HG03342 (cell line): Measurements from ENCODE around the gene NKD1.
"Not testable (repeated sequence)": the region's sequence is repeated elsewhere in the genome, so short reads cannot be mapped to it uniquely, and the experiment has no call there.

ENCODE experiments used
- ATAC-seq: cut with Tn5 transposase; IDR thresholded peaks from one replicate; pipeline ENCODE4 v1.9.1; 2021; ENCODE audit warnings: mild to moderate bottlenecking, moderate library complexity; ENCODE audit not compliant: unreplicated experiment

NKD1 gene

DNA sequence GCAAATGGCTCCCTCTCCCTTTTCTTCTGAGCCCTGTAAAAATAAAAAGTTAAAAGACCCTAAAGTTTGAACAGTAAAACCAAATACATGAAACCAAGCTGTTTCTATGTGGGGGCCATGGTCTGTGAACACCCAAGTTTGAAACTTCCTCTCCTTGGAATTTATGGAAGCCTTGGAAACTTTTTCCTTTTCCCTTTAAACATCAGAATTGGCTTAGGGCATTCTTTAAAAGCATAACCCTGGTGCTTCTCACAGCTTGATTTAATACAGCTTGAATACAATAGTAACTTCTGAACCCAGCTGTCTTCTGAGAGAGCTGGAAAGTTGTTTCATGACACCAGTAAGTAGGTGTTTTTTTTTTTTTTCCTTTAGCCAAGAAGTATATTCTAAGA, 26.5 kb downstream of the NKD1 start:
- ATAC-seq = no peak

DNA sequence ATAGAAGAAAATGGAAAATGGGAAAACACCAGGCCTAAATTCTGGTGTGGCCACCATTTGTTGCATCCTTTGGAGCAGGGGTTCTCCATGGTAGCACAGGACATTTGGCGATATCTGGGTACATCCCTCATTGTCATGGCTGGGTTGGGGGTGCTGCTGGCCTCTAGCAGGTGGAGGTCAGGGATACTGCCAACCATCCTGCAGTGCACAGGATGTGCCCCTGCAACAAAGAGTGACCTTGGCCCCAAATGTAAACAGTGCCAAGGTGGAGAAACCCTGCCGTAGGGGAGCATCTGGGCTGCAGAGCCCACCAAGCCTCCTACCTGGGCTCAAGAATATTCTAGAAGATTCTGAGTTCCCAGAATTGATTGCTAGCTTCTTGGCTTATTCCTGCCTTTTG, 27.5 kb downstream of the NKD1 start:
- no peak for ATAC-seq

- no peak for ATAC-seq
These were observed 28.4 kb downstream of the NKD1 start for GRCh38 chr16:50576403-50577113.

- no peak for ATAC-seq
These were observed 29.9 kb downstream of the NKD1 start for GRCh38 chr16:50578137-50578536.

DNA sequence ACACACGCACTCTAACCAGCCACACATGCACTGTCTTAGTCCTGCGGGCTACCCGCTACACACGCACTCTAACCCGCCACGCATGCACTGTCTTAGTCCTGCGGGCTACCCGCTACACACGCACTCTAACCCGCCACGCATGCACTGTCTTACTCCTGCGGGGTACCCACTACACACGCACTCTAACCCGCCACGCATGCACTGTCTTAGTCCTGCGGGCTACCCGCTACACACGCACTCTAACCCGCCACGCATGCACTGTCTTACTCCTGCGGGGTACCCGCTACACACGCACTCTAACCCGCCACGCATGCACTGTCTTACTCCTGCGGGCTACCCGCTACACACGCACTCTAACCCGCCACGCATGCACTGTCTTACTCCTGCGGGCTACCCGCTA, 31.2 kb downstream of the NKD1 start:
- not testable (repeated sequence) for ATAC-seq

DNA sequence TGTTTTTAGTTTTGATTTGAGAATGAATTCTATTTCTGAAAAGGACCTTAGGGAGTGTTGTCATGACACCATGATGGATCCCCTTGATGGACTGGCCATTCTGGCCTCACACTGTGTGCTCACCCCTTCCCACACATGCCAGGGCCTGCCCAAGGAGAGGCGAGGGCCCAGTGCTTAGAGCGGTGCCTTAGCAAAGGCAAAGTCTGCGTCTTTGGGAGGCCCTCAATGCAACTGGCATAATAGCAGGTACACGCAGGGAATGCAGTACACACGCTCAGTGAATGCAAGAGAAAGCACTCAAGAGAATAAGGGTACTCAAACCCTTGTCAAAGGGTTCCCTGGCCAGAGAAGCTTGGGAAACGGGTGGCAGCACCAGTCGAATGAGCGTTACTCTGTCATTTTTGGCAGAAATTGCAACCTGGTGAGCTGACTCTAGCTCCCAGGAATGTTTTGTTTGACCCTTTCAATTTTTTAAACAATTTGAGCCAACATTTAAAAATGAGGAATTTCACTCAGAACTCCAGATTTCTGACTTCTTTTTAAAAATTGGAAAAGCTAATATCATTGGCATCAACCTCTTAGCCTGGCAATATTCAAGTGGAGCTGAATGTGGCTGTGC, 32.1 kb downstream of the NKD1 start:
- no peak for ATAC-seq

DNA sequence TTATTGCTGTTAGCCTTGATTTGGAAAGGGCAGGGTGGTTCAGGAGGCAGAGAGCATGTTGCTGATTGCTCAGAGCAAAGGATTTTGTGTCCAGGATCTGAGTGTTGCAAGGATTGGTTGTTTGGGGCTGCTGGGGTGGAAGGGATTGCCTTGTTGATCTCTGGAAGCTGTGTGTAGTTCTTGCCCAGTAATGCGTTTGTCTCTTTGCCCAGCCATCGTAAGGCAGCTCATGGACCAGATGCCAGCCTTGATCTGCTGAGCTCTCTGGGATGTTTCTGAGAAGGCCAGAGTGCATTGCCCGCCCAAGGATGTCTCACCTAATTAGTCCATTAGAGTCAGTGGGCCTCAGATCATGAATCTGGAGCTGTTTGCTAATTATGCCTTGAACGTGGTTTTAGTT, 33.6 kb downstream of the NKD1 start:
- no peak for ATAC-seq

- ATAC-seq = no peak
These were observed 35.0 kb downstream of the NKD1 start for GRCh38 chr16:50583211-50583610.

- ATAC-seq = no peak
These were observed 36.0 kb downstream of the NKD1 start for GRCh38 chr16:50584033-50584722.

- no peak for ATAC-seq
These were observed 37.2 kb downstream of the NKD1 start for GRCh38 chr16:50585331-50585776.

GRCh38 chr16:50587543-50587942, 39.3 kb downstream of the NKD1 start:
- no peak for ATAC-seq

DNA sequence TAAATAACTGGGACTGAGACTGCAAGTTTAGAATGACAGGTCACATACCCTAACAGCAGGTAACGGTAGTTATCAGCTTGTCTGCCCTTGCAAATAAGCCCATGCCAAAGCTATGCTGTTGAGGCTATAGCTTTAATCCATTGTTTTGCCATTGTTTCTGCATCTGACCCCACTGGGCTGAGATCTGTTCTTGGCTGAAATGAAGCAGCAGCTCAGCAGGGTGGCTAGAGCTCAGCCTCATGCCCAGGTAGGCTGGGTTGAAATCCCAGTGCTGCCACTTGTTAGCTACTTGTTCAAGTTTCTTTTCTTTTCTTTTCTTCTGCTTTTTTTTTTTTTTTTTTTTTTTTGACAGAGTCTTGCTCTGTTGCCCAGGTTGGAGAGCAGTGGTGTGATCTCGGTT, 40.1 kb downstream of the NKD1 start:
- no peak for ATAC-seq

DNA sequence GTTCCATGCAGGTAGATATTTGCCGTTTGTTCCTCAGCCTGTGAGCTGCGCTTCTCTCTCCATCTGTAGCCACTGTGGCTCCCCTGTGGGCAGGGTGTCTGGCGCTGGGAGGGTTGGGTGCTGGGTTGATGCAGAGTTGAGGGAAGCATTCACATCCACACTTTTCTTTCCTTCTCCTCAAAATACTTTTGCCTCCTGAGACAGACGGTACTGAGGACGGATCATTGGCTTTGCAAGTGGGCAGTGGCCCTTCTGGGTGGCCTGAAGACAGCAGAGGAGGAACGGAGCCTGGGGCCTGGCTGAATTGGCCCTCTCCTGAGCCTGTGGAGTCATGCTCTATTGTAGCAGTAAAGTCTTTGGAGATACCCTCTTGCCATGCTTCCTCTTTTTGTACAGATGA, 43.0 kb downstream of the NKD1 start:
- no peak for ATAC-seq

- no peak for ATAC-seq
These were observed 43.9 kb downstream of the NKD1 start for GRCh38 chr16:50591800-50592771.

DNA sequence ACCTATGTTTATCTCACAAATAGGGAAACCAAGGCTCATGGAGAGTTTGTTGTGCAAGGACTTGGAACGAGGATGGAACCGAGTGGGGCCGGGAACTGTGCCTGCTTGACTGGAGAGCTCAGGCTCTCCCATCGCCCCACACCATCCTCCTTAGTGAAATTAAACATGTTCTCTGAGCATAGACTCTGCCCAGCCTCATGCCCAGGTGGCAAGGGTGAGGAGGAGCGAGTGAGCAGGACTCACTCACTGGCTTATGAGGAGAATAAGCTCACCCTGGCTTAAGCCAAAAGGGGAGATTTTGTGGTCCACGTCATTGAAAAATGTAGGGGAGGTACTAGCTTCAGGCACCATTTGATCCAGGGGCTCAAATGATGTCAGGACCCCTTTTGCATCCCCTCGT, 44.8 kb downstream of the NKD1 start:
- ATAC-seq = no peak

DNA sequence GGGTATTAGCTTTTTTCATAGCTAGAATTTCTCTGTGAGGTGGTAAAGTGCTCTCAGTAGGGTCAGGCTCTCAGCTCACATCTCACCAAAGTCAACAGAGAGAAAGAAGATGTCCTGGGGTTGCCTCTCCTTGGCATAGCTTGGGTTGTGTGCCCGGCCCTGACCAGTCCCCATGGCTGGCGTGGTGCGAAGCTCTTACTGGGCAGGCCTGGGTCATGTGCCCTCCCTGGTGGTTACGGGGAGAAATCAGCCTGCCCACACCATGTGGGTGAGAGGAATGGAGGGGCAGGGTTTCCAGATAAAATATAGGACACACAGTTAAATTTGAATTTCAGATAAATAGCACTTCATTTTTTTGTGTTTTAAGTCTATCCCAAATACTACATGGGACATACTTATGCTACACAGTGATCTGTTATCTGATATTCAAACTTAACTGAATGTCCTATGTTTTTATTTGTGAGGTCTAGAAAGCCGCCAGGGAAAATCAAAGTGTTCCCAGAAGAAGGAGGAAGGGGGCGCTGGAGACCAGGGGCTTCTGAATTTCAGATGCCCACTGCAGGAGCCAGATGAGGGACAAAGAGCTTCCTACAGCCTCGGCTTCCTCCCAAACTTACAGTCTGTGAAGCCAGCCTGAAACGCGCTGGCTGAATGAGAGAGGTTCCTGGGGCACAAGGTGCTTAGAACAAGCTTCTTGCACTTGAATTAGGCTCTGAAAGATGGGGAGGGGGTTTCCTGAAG, 45.4 kb downstream of the NKD1 start:
- ATAC-seq = no peak

GRCh38 chr16:50594308-50595260, 46.4 kb downstream of the NKD1 start:
- ATAC-seq = no peak

- no peak for ATAC-seq
These were observed 47.7 kb downstream of the NKD1 start for GRCh38 chr16:50595859-50596258.

DNA sequence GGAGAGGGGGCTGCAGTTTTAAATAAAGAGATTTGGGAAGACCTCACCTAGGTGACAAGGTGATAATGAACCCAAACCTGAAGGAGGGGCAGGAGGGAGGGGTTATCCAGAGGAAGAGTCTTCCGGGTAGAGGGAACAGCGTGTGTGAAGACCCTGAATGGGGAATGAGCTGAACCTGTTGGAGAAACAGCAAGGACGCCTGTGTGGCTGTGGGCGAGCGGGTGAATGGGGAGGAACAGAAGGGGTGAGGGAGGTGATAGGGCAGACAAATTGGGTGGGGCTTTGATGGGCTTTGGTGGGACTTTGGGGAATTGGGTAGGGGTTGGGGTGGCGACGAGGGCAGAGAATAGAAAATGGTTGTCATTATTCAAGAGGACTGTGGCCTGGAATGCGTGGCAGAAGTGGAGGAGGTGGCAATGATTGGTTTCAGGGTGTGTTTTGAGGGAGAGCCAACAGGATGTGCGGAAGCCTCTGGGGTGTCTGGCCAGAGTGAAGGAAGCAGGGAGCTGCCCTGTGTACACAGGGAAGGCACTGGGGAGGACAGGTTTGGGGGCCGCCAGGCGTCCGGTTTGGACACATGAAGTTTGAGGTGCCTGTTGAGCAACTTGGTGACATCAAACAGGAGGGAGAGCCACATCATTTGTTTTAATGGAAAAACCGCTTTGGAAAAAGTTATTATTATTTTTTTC, 48.7 kb downstream of the NKD1 start:
- ATAC-seq = no peak
